GM10248 (cell line): ENCODE data around the gene KRTAP3-1.

Experiments
- CTCF ChIA-PET: fragments of 300-600 bp; sonication (Branson Sonifier 250); formaldehyde crosslinking; extraction: SDS; loops from one replicate; lab custom pipeline; 2021; ENCODE audit warnings: antibody characterized with exemption; lab: Yijun Ruan, JAX
- POLR2A ChIA-PET: fragments of 350-650 bp; sonication (Branson Sonifier 250); formaldehyde crosslinking; extraction: SDS; loops from one replicate; lab custom pipeline; 2020; ENCODE audit warnings: antibody characterized with exemption; lab: Yijun Ruan, JAX
- DNase-seq: peaks from one replicate; pipeline ENCODE4 v3.0.0; 2012; ENCODE audit errors: extremely low spot score
- TF ChIP-seq, protein P1 (sequence below): IDR thresholded peaks from 2 replicates; pipeline ENCODE4 v1.5.1; 2012; ENCODE audit warnings: mild to moderate bottlenecking, low read depth; ENCODE audit errors: extremely low read depth, missing control alignments, control extremely low read depth

The KRTAP3-1 gene

DNA sequence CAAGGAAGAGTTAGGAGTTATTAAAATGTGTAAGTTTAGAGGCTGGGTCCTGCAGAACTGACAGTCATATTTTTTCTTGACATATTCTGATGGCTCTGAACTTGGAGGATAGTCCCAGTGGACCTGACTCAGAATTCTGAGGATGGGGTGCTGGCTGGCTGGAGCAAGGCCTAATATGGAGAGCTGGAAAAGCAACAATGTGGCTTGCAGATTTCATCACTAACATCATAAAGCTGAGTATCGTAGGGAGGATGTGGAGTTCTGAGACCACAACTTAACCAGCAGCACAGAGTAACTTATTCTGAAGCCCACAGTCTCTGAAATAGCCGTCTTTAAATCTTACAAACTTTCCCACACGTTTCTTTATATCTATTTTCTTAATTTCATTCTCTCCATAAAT lies 15.8 kb upstream of the KRTAP3-1 start:
- ChIA-PET CTCF (interaction anchor here (1.5 kb wide), 1 partner anchor 159 kb away, joined by 3 read pairs; no protein-coding TSS in a partner anchor), POLR2A (no interaction called here)
- DNase-seq, result no peak

DNA sequence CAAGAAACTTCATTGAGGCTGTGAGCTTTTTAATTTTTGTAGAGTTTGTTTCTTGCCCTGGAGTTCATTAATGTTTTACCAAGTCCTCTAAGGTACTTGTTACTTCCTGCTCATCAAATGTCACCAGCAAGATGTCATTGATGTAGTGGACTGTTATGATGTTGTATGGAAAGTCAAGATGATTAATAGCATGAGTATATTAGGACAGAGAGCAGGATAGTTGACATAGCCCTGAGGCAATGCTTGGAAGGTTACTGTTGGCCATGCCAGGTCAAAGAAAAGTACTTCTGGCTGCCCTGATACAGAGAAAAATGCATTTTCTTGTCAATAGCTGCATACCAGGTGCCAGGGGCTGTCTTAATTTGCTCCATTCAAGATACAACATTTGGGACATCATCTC lies 11.4 kb upstream of the KRTAP3-1 start:
- TF ChIP-seq, protein P1, sequence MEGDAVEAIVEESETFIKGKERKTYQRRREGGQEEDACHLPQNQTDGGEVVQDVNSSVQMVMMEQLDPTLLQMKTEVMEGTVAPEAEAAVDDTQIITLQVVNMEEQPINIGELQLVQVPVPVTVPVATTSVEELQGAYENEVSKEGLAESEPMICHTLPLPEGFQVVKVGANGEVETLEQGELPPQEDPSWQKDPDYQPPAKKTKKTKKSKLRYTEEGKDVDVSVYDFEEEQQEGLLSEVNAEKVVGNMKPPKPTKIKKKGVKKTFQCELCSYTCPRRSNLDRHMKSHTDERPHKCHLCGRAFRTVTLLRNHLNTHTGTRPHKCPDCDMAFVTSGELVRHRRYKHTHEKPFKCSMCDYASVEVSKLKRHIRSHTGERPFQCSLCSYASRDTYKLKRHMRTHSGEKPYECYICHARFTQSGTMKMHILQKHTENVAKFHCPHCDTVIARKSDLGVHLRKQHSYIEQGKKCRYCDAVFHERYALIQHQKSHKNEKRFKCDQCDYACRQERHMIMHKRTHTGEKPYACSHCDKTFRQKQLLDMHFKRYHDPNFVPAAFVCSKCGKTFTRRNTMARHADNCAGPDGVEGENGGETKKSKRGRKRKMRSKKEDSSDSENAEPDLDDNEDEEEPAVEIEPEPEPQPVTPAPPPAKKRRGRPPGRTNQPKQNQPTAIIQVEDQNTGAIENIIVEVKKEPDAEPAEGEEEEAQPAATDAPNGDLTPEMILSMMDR, result no peak
- ChIA-PET POLR2A (no interaction called here), CTCF (interaction anchor here (1.0 kb wide), 1 partner anchor 18 kb away, joined by 3 read pairs; no protein-coding TSS in a partner anchor)
- no peak for DNase-seq

More for the DNA sequence above, 15.8 kb upstream of the KRTAP3-1 start:
- TF ChIP-seq, protein P1, result no peak

DNA sequence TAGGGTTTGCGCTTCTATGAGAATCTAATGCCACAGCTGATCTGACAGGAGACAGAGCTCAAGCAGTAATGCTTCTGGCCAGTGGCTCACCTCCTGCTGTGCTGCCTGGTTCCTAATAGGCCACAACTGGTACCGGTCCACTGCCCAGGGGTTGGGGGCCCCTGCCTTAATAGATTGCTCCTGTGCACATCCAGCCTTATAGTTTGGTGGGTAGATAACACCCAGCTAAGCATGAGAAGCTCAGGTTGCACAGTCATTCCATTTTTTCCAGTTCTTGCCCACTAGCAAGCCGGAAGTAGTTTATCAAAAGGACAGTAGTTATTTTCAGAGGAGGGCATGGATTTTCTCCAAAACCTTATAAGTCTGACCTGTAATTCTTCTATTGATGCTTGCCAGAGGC lies 10.5 kb upstream of the KRTAP3-1 start:
- TF ChIP-seq, protein P1, result no peak
- no peak for DNase-seq
- ChIA-PET POLR2A (no interaction called here), CTCF (no interaction called here)

DNA sequence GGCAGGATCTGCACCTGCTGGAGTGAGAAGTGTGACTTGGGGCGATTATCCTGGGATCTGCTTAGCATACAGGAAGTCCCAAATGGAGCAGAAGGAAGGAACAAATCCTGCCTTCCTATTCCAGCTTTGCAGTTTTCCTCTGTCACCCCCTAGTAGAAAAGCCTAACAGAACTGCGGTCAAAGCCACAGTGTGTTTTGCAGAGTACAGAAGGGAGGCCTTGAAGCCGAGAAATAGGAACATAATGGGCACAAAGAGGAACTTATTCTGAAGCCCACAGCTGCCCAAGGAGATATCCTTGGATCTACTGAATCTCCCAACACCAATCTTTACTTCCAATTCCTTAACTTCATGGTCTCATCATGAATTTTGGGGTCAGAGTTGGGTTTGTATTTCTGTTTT lies 9.6 kb upstream of the KRTAP3-1 start:
- CTCF ChIA-PET, result interaction anchor here (1.5 to 1.9 kb wide), 2 partner anchors 8 to 17 kb away, joined by 3 to 4 read pairs; no protein-coding TSS in a partner anchor
- POLR2A ChIA-PET, result no interaction called here
- DNase-seq, result no peak
- TF ChIP-seq, protein P1, result no peak

DNA sequence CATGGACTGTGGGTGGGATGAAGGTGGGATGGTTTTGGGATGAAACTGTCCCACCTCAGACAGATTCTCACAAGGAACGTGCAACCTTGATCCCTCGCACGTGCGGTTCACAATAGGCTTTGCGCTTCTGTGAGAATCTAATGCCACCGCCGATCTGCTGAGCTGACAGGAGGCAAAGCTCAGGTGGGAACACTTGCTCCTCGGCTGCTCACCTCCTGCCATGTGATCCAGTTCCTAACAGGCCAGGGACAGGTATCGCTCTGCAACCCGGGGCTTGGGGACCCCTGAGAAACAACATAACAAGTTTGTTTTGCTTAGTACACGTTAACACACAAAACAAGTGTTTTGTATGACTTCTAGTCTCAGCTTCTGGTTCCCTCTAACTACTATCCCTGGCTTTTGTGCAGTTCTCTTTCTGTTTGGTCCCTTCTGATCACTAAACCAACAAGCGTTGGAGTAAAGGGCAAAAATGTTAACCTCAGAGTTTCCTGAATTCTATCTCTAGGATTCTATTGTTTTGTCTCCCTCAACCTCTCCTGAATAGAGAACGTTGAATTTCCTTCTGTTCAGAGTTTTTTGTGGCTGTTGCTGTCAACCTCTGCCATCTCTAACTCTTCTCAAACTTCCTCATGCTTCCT lies 7.8 kb upstream of the KRTAP3-1 start:
- CTCF ChIA-PET, result interaction anchor here (1.9 to 2.3 kb wide), 2 partner anchors 10 to 12 kb away, joined by 4 to 5 read pairs; no protein-coding TSS in a partner anchor

DNA sequence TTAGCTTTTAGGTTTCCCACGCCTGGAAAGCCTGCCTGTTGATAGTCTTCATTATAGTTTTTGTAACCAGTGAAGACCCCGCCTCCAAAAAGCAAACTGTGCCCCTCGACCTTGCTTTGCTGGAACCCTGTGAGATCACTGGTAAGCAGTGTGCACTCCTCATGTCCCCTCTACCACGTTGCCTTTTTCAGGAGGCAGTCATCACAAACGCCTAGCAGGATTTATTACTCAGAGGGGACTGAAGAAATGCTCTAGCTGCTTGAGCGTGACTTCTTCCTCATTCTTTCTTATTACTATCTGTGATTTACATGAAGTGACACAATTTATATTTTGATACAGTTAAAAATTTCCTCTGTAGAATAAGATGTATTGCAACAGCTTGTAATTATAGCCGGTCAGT lies 6.5 kb upstream of the KRTAP3-1 start:
- POLR2A ChIA-PET, result no interaction called here
- DNase-seq, result no peak
- CTCF ChIA-PET, result interaction anchor here (0.9 to 2.3 kb wide), 2 partner anchors 13 to 255 kb away, joined by 3 to 5 read pairs; no protein-coding TSS in a partner anchor
- TF ChIP-seq, protein P1, result no peak

More for the DNA sequence above, 7.8 kb upstream of the KRTAP3-1 start:
- TF ChIP-seq, protein P1, result no peak
- POLR2A ChIA-PET, result no interaction called here
- DNase-seq, result no peak
